Sigmoid colon (tissue), 4 donors: Measurements from ENCODE around the gene PPP2R5A.

ENCODE experiments used
- EP300 ChIP-seq, 4 donors: sonication (generic); formaldehyde crosslinking; IDR thresholded peaks; one replicate each; pipeline ENCODE4 v1.6.1; 2017; ENCODE audit warnings: antibody characterized with exemption in 4 of 4
- POLR2A ChIP-seq, 2 donors: fragments of 450-650 bp; IDR thresholded peaks; one replicate each; pipeline ENCODE4 v1.6.1; 2016; ENCODE audit warnings: antibody characterized with exemption in 2 of 2, mild to moderate bottlenecking in 2 of 2, moderate library complexity in 2 of 2
- POLR2AphosphoS5 ChIP-seq, 4 donors: sonication (generic); formaldehyde crosslinking; IDR thresholded peaks; one replicate each; pipeline ENCODE4 v1.6.1; 2017; ENCODE audit warnings: antibody characterized with exemption in 4 of 4
- TF ChIP-seq, protein P1 (sequence below), 4 experiments: fragments of 450-650 bp in 3 of 4; fragments of 200-600 bp in 1 of 4; IDR thresholded peaks; one replicate each; pipeline ENCODE4 v1.5.1; 2016 to 2019; ENCODE audit warnings: antibody characterized with exemption in 4 of 4, mild to moderate bottlenecking in 3 of 4, moderate library complexity in 2 of 4

GRCh38 chr1:212310383-212310782 lies 25.2 kb downstream of the PPP2R5A start:
- TF ChIP-seq, protein P1, sequence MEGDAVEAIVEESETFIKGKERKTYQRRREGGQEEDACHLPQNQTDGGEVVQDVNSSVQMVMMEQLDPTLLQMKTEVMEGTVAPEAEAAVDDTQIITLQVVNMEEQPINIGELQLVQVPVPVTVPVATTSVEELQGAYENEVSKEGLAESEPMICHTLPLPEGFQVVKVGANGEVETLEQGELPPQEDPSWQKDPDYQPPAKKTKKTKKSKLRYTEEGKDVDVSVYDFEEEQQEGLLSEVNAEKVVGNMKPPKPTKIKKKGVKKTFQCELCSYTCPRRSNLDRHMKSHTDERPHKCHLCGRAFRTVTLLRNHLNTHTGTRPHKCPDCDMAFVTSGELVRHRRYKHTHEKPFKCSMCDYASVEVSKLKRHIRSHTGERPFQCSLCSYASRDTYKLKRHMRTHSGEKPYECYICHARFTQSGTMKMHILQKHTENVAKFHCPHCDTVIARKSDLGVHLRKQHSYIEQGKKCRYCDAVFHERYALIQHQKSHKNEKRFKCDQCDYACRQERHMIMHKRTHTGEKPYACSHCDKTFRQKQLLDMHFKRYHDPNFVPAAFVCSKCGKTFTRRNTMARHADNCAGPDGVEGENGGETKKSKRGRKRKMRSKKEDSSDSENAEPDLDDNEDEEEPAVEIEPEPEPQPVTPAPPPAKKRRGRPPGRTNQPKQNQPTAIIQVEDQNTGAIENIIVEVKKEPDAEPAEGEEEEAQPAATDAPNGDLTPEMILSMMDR (IDR thresholded peaks at IDR 0.05) = no peak
- TF ChIP-seq POLR2A (IDR thresholded peaks at IDR 0.05) = no peak
- TF ChIP-seq POLR2AphosphoS5 (IDR thresholded peaks at IDR 0.05) = no peak
- TF ChIP-seq EP300 (IDR thresholded peaks at IDR 0.05) = no peak
